Measurements from ENCODE around the gene LAD1.

LAD1 gene

DNA sequence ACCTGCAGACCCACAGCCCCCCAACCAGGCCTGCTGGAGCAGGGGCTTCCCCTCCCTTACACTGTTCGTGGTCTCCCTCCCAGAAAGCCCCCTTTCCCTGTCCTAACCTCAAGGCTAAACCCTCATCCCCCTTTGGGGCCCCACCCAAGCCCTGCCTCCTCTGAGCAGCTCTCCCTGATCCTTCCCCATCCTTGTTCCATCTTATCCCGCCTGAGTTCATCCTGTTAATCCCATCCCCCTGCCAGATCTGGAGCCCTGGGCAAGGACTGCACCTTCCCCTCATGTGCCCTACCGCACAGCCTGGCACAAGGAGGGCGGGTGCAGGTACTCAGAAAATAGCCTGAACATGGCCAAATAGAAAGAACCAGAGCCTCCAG is 14.7 kb downstream of the LAD1 start:
- DNase-seq (ENCODE audit: insufficient read length, low spot score), result no peak
- no peak for FAIRE-seq
- no peak for TF ChIP-seq CTCF (IDR thresholded peaks at IDR 0.05; ENCODE audit: insufficient read depth, missing control alignments)

- TF ChIP-seq CTCF (IDR thresholded peaks at IDR 0.05; ENCODE audit: insufficient read depth, missing control alignments), result no peak
- no peak for FAIRE-seq
- DNase-seq (ENCODE audit: insufficient read length, low spot score), result no peak
Observed at GRCh38 chr1:201383647-201384405, 15.3 kb downstream of the LAD1 start.

DNA sequence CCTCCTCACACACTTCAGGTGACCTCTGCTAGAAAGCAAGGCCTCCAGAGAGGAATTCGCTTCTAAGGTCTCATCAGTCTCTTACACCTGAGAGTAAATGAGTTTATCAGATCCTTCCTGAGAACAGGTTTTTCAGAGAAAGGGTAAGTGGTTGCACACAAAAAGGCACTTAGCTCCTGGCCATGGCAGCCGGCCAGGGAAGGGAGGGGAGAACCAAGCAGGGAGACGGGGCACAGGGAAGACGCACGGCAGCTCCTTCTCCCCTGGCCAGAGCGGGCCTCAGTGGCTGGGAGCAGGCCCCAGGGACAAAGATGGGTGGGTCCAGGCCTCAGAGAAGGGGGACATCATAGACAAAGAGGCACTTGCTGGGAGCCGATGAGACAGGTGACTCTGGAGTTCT is 18.0 kb downstream of the LAD1 start:
- DNase-seq (ENCODE audit: insufficient read length, low spot score) (no peak), FAIRE-seq (no peak)
- no peak for TF ChIP-seq CTCF (IDR thresholded peaks at IDR 0.05; ENCODE audit: insufficient read depth, missing control alignments)

DNA sequence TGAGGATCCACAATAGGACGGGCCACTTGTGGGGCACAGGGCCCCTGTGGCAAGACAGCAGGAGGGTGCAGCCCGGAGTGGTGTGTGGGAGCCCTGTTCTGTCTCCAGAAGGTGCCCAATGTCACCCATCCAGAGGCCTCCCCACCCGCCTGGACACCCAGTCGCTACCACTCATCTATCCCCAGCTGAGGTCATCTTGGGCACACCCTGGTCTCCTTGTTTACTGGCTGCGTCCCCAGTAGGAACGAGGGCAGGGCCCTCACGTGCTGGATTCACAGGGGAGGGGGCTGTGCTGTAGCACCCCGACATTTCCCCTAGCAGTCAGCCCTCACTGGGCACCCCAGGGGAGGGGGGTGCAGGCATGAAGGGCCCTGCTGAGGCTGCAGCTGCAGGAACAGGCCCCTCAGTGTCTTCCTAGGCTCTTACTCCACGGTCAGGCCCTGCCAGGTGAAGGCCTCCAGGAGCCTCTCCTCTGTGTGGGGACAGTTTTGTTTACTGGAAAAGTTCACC is 19.3 kb downstream of the LAD1 start:
- DNase-seq (ENCODE audit: insufficient read length, low spot score) (no peak), FAIRE-seq (no peak)
- no peak for TF ChIP-seq CTCF (IDR thresholded peaks at IDR 0.05; ENCODE audit: insufficient read depth, missing control alignments)

DNA sequence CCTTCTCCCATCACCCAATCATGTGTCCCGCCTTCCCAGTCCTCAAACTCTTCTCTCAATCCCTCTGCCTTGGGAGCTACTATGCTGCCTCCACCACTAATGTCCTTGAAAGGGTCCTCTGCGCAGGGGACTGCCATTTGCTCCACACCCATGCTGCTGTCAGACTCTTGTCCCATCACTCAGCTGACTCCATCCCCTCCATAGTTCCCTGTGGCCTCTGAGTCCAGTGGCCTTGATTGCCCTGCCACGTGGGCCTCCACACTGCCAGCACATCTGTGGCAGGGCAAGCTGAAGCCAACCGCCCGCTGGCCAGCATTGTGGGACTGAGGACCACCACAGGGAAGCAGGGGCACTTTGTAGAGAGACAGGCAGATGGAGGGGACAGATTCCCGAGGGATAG is 20.3 kb downstream of the LAD1 start:
- no peak for DNase-seq (ENCODE audit: insufficient read length, low spot score)
- no peak for FAIRE-seq
- TF ChIP-seq CTCF (IDR thresholded peaks at IDR 0.05; ENCODE audit: insufficient read depth, missing control alignments), result no peak

DNA sequence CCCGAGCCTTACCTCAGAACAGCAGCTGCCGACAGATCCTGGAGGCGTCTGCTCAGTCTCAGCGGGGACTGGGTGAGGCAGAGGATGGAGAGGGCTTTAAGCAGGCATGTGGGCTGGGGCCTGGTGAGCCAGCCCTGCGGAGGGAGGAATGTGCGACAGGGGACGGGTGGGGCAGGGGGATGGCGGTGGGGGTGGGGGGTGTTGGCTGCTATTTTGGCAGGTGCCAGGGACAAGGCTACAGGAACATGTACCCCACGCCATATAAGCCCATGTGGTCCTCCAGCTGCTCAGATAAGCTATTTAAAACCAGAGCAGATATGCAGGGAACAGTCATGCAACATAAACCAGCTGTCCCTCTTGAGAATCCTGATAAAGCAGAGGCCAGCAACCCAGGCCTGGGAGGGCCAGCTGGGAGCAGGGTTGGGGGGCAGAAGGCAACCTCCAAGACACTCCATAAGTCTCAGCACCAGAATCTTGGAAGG is 21.5 kb downstream of the LAD1 start, which contains the start of gene TNNT2:
Gene TNNT2 (minus strand): TSS at position 70 of the 482 bp plus-strand sequence. CDS start 4,426 bp downstream, outside the sequence.
- FAIRE-seq (no peak), DNase-seq (ENCODE audit: insufficient read length, low spot score) (no peak)
- TF ChIP-seq CTCF (IDR thresholded peaks at IDR 0.05; ENCODE audit: insufficient read depth, missing control alignments), result no peak

Measured in D721Med (cell line).